Measurements from ENCODE around the gene WDR11.
"Not testable (repeated sequence)": the region's sequence is repeated elsewhere in the genome, so short reads cannot be mapped to it uniquely, and the experiment has no call there.

WDR11 gene

DNA sequence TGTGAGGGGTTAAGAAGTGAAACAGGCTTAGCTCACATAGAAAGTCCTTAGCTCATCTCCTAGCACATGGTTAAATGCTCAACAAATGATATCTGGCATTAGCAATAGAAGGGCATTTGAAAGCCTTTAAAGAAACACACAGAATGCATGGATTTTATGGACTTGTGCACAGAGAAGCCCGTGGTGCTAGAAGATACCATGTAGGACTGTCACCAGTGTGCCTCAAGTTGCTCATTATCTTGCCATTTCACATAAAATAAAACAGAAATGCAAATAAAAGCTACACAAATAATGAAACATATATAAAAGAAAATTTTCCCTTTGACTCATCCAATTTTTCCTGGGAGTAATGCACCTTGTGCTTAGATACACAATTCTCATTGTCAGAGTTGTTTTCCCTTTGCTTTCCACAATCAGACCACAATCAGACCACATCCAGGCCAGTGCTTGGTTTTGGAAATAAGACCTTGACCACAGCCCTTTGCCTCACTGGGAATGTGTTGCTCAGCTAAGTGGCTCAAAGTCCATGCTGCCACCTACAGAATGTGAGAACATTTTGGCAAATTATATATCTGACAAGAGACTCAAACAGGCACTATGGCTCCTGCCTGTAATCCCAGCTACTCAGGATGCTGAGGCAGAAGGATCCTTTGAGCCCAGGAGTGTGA is 9.5 kb upstream of the WDR11 start:
- DNase-seq = no peak

- no peak for DNase-seq
These were observed 3.2 kb downstream of the WDR11 start for GRCh38 chr10:120854388-120854787.

DNA sequence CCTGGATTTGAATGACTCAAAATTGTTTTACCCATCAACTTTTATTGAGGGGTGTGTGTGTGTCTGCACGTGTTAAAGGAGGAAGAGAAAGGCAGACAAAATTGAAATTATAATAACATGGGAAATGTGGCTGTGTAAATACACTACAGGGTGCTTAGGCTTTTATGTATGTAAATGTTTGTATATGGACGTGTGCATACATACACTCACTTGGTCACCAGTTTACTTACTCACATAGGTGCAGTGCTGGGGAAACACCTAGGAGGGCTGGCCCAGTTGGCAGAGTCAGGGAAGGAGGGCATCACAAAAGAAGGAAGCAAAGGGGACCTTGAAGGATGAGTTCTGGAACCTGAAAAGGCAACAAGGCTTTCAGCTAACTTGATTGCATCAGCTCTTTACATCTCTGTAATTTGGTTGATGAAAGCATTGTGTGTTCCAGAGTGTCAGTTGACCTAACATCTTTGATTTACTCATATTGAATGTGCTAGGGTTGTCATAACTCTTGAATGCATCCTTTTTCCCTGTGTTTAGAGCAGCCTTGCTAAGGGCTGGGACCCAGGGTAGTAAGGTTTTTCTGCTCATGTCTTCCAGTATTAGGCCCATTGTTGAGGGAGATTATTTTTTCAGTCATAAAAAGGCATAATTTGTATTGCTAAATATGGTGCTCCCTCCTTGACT is 10.2 kb downstream of the WDR11 start:
- no peak for DNase-seq

GRCh38 chr10:120873741-120874140 is 22.6 kb downstream of the WDR11 start:
- no peak for DNase-seq

- DNase-seq = no peak
These were observed 31.9 kb downstream of the WDR11 start for GRCh38 chr10:120883071-120883470.

- no peak for DNase-seq
These were observed 36.3 kb downstream of the WDR11 start for GRCh38 chr10:120887482-120887881.

- no peak for DNase-seq
These were observed 40.2 kb downstream of the WDR11 start for GRCh38 chr10:120891365-120891764.

DNA sequence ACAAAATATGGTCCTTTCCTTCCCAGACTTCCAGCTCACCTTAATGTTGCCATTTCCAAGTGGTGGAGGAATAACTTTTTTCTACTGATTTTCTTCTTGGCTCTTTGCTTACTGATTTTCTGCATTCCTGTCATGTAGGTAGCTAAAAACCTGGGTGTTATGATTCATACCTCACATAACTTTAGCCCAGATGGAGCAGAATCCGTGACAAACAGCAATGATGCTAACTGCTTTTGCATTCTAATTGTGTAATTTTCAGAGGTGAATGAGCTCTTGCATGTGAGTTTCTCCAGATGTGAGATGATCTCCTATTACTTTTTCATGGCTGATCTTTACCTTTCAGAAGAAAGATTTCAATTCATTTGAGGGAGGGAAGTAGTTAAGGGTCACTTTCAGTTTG is 43.4 kb downstream of the WDR11 start:
- DNase-seq = no peak

DNA sequence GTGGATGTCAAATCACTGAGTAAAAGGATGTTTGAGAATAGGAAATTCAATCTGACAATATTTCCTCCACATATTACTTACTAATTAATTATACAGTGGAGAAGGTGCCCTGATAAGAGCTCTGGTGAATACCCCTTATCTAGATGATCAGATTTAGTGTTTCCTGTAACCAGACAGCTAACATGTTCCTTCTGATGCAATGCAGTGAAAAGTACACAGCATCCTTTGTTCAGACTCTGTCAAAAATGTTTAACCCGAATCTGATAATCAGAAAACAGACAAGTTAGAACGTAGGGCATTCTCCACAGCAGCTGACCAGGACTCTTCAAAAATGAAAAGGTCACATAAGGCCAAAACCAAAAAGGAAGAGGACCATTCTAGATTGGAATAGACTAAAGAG is 46.2 kb downstream of the WDR11 start:
- DNase-seq = no peak

DNA sequence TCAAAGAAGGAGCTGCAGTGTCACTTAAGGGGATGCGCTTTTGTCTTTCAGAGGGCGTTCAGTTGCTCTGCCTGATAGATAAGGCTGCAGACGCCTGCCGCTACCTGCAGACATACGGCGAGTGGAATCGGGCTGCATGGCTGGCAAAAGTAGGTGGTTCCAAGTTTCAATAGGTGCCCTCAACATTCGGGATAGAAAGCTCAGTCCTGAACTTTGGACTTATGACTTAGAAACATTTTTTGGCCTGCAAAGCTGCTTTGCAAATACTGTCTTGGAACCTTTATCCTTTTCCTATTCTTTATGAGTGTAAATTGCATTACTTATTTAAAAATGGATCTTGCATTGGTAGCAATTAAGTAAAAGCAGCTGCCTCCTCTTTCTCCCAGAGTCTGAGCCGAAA is 54.1 kb downstream of the WDR11 start:
- DNase-seq = no peak

- DNase-seq = no peak
These were observed 66.5 kb downstream of the WDR11 start for GRCh38 chr10:120917521-120918250.

- DNase-seq = not testable (repeated sequence)
These were observed 72.7 kb downstream of the WDR11 start for GRCh38 chr10:120923886-120924285.

DNA sequence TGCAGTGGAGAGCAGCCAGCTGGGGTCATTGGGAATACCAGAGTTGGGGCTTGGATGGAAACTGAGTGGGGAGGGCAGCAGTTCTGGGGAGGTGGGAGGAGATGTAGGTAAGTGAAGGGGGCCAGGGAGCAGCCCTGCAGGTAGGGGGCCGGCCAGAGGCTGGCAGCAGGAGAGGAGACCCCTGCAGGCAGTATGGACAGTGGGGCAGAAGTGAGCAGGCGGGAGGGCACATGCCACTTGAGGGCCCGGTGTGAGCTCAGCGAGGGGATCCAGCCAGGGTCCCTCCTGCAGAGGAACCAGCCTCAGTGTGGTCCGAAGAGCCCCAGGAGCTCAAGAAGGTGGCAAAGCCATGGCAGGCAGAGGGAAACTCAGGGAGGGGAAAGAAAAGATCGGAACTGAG is 75.4 kb downstream of the WDR11 start:
- DNase-seq = no peak

- no peak for DNase-seq
These were observed 76.2 kb downstream of the WDR11 start for GRCh38 chr10:120927352-120927751.

- DNase-seq = no peak
These were observed 78.0 kb downstream of the WDR11 start for GRCh38 chr10:120929166-120929565.

- DNase-seq = no peak
These were observed 80.3 kb downstream of the WDR11 start for GRCh38 chr10:120931423-120931822.

- DNase-seq = no peak
These were observed 80.8 kb downstream of the WDR11 start for GRCh38 chr10:120931999-120932398.

GRCh38 chr10:120938822-120939221 is 87.7 kb downstream of the WDR11 start:
- no peak for DNase-seq

GRCh38 chr10:120940299-120940900 is 89.2 kb downstream of the WDR11 start:
- no peak for DNase-seq

GRCh38 chr10:120941501-120941900 is 90.3 kb downstream of the WDR11 start:
- no peak for DNase-seq

DNA sequence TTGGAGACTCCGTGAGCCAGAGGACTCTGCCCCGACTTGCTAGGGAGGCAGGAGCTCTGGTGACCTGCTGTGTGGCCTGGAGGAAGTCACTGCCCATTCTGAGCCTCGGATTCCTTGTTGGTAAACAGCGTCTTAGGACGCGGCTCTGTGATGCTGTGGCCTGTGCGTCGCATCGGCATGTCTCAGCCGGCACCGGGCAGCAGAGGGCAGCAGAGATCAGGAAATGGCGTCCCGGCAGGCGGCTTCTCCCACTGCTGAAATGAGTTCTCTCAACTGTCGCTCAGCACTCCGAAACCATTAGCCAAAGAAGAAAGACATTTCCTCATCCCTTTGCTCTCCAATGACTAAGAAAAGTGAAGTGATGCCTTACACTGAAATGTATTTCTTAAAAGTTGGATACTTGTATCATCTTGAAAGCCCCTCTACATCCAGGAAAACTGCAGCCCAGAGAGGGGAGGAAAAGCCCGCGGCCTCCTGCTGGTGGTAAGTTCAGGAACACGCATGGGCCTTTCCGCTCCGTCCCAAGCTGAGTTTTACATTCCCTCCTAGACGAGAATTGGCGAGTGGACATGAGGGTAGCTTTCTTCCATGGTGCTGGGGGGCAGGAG is 91.7 kb downstream of the WDR11 start:
- no peak for DNase-seq

GRCh38 chr10:120943542-120943941 is 92.4 kb downstream of the WDR11 start:
- DNase-seq = no peak

DNA sequence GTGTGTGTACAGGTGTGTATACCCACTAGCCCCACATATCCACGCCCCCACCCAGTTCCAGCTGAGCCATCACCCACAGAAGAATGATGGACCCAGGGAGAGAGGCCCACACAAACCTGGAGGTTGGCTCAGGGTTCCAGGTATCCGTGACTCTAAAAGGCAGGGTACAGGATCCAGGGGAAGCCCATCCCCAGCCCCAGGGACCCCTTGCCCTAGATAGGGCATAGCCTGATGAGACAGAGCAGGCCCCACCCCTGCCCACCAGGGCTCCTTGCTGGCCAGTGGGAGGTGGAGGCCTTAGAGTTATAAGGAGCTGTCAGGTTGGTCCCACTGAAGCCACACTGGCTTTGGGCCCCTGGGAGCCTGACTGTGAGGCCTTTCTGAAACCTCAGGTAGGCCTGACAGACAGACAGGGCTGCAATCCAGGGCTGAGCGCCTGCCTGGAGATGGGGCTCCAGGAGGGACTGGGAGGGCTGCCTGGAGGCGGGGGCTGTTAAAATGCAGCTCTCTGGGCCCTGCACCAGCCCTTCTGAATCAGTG is 93.5 kb downstream of the WDR11 start:
- DNase-seq = no peak

Measured in NCI-H1092 (cell line).